CD4-positive, alpha-beta T cell treated with Interleukin-15 for 1 hour (primary cell): ENCODE measurements around the gene ATP5MG.
"Not testable (repeated sequence)": the region's sequence is repeated elsewhere in the genome, so short reads cannot be mapped to it uniquely, and the experiment has no call there.

Experiments
- DNase-seq: peaks from one replicate; pipeline ENCODE4 v3.0.0-alpha.2; 2020

The ATP5MG gene

GRCh38 chr11:118410055-118410745 lies 8.8 kb downstream of the ATP5MG start:
- DNase-seq = no peak

GRCh38 chr11:118411530-118411929 lies 10.1 kb downstream of the ATP5MG start:
- DNase-seq = no peak

GRCh38 chr11:118412921-118413320 lies 11.5 kb downstream of the ATP5MG start:
- DNase-seq = no peak

- no peak for DNase-seq
Measured at GRCh38 chr11:118415062-118415738, 13.8 kb downstream of the ATP5MG start.

- DNase-seq = peak; percentile 28
Measured at GRCh38 chr11:118415739-118416068, 14.3 kb downstream of the ATP5MG start.

- DNase-seq = not testable (repeated sequence)
Measured at GRCh38 chr11:118416900-118417299, 15.5 kb downstream of the ATP5MG start.

- DNase-seq = no peak
Measured at GRCh38 chr11:118417801-118418200, 16.4 kb downstream of the ATP5MG start.

- DNase-seq = no peak
Measured at GRCh38 chr11:118418766-118419165, 17.4 kb downstream of the ATP5MG start.

- DNase-seq = no peak
Measured at GRCh38 chr11:118427707-118428106, 26.3 kb downstream of the ATP5MG start.

GRCh38 chr11:118430956-118431355 lies 29.6 kb downstream of the ATP5MG start:
- no peak for DNase-seq

GRCh38 chr11:118434123-118434552 lies 32.7 kb downstream of the ATP5MG start:
- DNase-seq = no peak

GRCh38 chr11:118434553-118435289 lies 33.3 kb downstream of the ATP5MG start:
- peak; percentile 36 for DNase-seq

- DNase-seq = peak; percentile 58
Measured at GRCh38 chr11:118435290-118435892, 34.0 kb downstream of the ATP5MG start.

GRCh38 chr11:118435893-118436624 lies 34.7 kb downstream of the ATP5MG start, which contains the start of gene KMT2A:
Gene KMT2A (plus strand): TSS chr11:118436492. CDS start chr11:118436513, 21 bp downstream.
- DNase-seq = peak; percentile 90

GRCh38 chr11:118436639-118437207 lies 35.3 kb downstream of the ATP5MG start:
- DNase-seq = peak; percentile 51

- peak; percentile 42 for DNase-seq
Measured at GRCh38 chr11:118437208-118438125, 36.1 kb downstream of the ATP5MG start.

GRCh38 chr11:118438314-118438931 lies 37.0 kb downstream of the ATP5MG start:
- peak; percentile 50 for DNase-seq

GRCh38 chr11:118439646-118440045 lies 38.2 kb downstream of the ATP5MG start:
- DNase-seq = no peak

- no peak for DNase-seq
Measured at GRCh38 chr11:118441770-118442275, 40.4 kb downstream of the ATP5MG start.

GRCh38 chr11:118442301-118442700 lies 40.9 kb downstream of the ATP5MG start:
- no peak for DNase-seq
